Stimulated activated CD4-positive, alpha-beta T cell treated with anti-CD3 and anti-CD28 coated beads, Interleukin-15, amount 100 ng/mL, for 48 hours (primary cell): Measurements from ENCODE around the gene CCNI.

Source experiments
- DNase-seq, 2 donors: peaks; one replicate each; pipeline ENCODE4 v3.0.0-alpha.2; 2020; ENCODE audit warnings: low read depth in 2 of 2

The CCNI gene

GRCh38 chr4:77007358-77008230, 68.2 kb downstream of the CCNI start:
- no peak for DNase-seq

GRCh38 chr4:77006753-77007353, 68.9 kb downstream of the CCNI start:
- DNase-seq: no peak

- DNase-seq: no peak
These were observed 72.4 kb downstream of the CCNI start for GRCh38 chr4:77003400-77003799.

GRCh38 chr4:77002321-77003107, 73.3 kb downstream of the CCNI start:
- DNase-seq: no peak

GRCh38 chr4:77001907-77002306, 73.9 kb downstream of the CCNI start:
- no peak for DNase-seq

- no peak for DNase-seq
These were observed 77.4 kb downstream of the CCNI start for GRCh38 chr4:76998251-76998901.

- DNase-seq: no peak
These were observed 78.3 kb downstream of the CCNI start for GRCh38 chr4:76997532-76997931.
